ENCODE results near the gene TBX15. TPM values are rescaled to one million over a fixed set of nuclear protein-coding genes. Genes with fewer than 3 reads are reported as not detected.

The TBX15 gene
- total and polyA plus RNA-seq, 9 of the 15 experiments (the other 6 are each of a cell fraction or from before 2014, with no cell fraction given), result 0.03 to 3.4 (median 2.3) TPM

- Histone ChIP-seq H3K27ac (ENCODE audit: extremely low read depth, low read depth, low read length) (no peak overlapping the region), H3K27me3 (ENCODE audit: control insufficient read depth in 2 of 2, insufficient read depth in 2 of 2, low read length in 2 of 2) (peaks cover 0 to 6% of the 10 kb centered on the region in 2 experiments; a peak in 3 of 5 replicates), H3K4me2 (ENCODE audit: insufficient read depth, low read length) (no peak overlapping the region), H2AFZ (ENCODE audit: low read depth, low read length) (no peak overlapping the region), H3K36me3 (ENCODE audit: control insufficient read depth, insufficient read depth, low read length) (no peaks in the 10 kb centered on the region), H3K4me1 (replicated peaks in 1 of 2; ENCODE audit: control insufficient read depth in 2 of 2, insufficient read depth in 2 of 2, low read length in 2 of 2) (peaks cover 0 to 10% of the 10 kb centered on the region in 2 experiments; a peak in 1 of 5 replicates), H3K9ac (ENCODE audit: insufficient read depth in 1 of 2, low read depth in 2 of 2, low read length in 2 of 2) (no peak overlapping the region), H4K20me1 (replicated peaks; ENCODE audit: control insufficient read depth, insufficient read depth, low read length) (no peaks in the 10 kb centered on the region), H3K9me1 (ENCODE audit: control insufficient read depth, insufficient read depth, low read length) (no peaks in the 10 kb centered on the region), H3K9me3 (replicated peaks; ENCODE audit: control insufficient read depth, insufficient read depth, low read depth, low read length) (no peaks in the 10 kb centered on the region), H3K4me3 (no peak overlapping the region), H3K79me2 (ENCODE audit: control insufficient read depth, insufficient read depth, low read length) (no peaks in the 10 kb centered on the region)
- no TSS peak for BruUV-seq (replicated peaks)
- no peak for TF ChIP-seq ZBTB17 (CRISPR knock-in tag; IDR thresholded peaks at IDR 0.05)
- no peak for TF ChIP-seq ESRRB (CRISPR knock-in tag; IDR thresholded peaks at IDR 0.05; ENCODE audit: borderline replicate concordance)
- no peak for TF ChIP-seq YY1 (IDR thresholded peaks at IDR 0.05; ENCODE audit: borderline replicate concordance in 1 of 3, control insufficient read depth in 1 of 3, extremely low read depth in 1 of 3, insufficient read depth in 3 of 3, insufficient read length in 1 of 3, insufficient replicate concordance in 2 of 3, low read depth in 1 of 3, low read length in 2 of 3)
- no peak for TF ChIP-seq NELFE (IDR thresholded peaks at IDR 0.05; ENCODE audit: insufficient read depth, insufficient read length)
- no peak for TF ChIP-seq CTBP1 (IDR thresholded peaks at IDR 0.05; ENCODE audit: borderline replicate concordance)
- TF ChIP-seq TEAD4 (IDR thresholded peaks at IDR 0.05; ENCODE audit: low read length), result no peak
- no peak for TF ChIP-seq TEAD4 (CRISPR knock-in tag; IDR thresholded peaks at IDR 0.05; ENCODE audit: borderline replicate concordance)
- TF ChIP-seq NFIX (CRISPR knock-in tag; IDR thresholded peaks at IDR 0.05; ENCODE audit: low read depth), result no peak
- TF ChIP-seq RFX1 (IDR thresholded peaks at IDR 0.05), result no peak
- TF ChIP-seq CREB1 (IDR thresholded peaks at IDR 0.05), result no peak
- TF ChIP-seq CREB1 (CRISPR knock-in tag; IDR thresholded peaks at IDR 0.05), result no peak
- TF ChIP-seq GTF3C2 (IDR thresholded peaks at IDR 0.05; ENCODE audit: borderline replicate concordance, extremely low read depth, insufficient read length), result no peak
- no peak for TF ChIP-seq CHAMP1 (IDR thresholded peaks at IDR 0.05)
- no peak for TF ChIP-seq E2F3 (CRISPR knock-in tag; IDR thresholded peaks at IDR 0.05)
- no peak for TF ChIP-seq NFIC (IDR thresholded peaks at IDR 0.05)
- ChIA-PET CTCF (ENCODE audit: low intra/inter-chr PET ratio) (no interaction called here), POLR2A (interaction anchor here (0.7 kb wide), 1 partner anchor 875 kb away, joined by 3 read pairs; no protein-coding TSS in a partner anchor)
- DNase-seq (ENCODE audit: extremely low read depth in 1 of 4, low spot score in 3 of 4) (no peak), FAIRE-seq (no peak), ATAC-seq (no peak)
- 0% methylated on average over 5 of the region's 5 CpGs for WGBS (ENCODE audit: insufficient coverage, low coverage, missing lambda C conversion rate)
- intact Hi-C loops (cut with micrococcal nuclease), result no loop called here
- in situ Hi-C loops (cut with MboI), result no loop called here
Observed at GRCh38 chr1:119012383-119012782, 24.2 kb upstream of the TBX15 start.
